Heart right ventricle (tissue), 16 donors: Measurements from ENCODE around the gene PLB1. TPM values are rescaled to one million over a fixed set of nuclear protein-coding genes. Genes with fewer than 3 reads are reported as not detected.

Source experiments
- ATAC-seq, 8 donors: fragments of 200-7000 bp; cut with Tn5 transposase; one replicate each; pipeline ENCODE4 v1.9.1; 2020; ENCODE audit warnings: mild to moderate bottlenecking in 8 of 8, moderate library complexity in 8 of 8, moderate number of reproducible peaks in 1 of 8
- DNase-seq, 2 donors: peaks; one replicate each; pipeline ENCODE4 v3.0.0-alpha.2; 2020
- H3K27ac ChIP-seq, 10 donors: fragments of 200-600 bp; sonication (generic) in 2 of 10; one replicate each; pipeline versions ENCODE4 v1.5.0 to v1.8.0; 2020 to 2022; ENCODE audit warnings: mild to moderate bottlenecking in 3 of 10
- H3K27me3 ChIP-seq, 7 donors: fragments of 200-600 bp; one replicate each; pipeline ENCODE4 v1.8.0; 2021 to 2022; ENCODE audit warnings: mild to moderate bottlenecking in 2 of 7
- H3K36me3 ChIP-seq, 9 donors: fragments of 200-600 bp; sonication (generic) in 1 of 9; one replicate each; pipeline versions ENCODE4 v1.5.0 to v1.8.0; 2020 to 2022; ENCODE audit warnings: mild to moderate bottlenecking in 2 of 9
- H3K4me1 ChIP-seq, 9 donors: fragments of 200-600 bp; sonication (generic) in 1 of 9; one replicate each; pipeline versions ENCODE4 v1.5.0 to v1.8.0; 2020 to 2022; ENCODE audit warnings: mild to moderate bottlenecking in 4 of 9
- H3K4me3 ChIP-seq, 10 donors: fragments of 200-600 bp; sonication (generic) in 2 of 10; one replicate each; pipeline versions ENCODE4 v1.5.0 to v1.8.0; 2020 to 2022; ENCODE audit warnings: mild to moderate bottlenecking in 7 of 10, moderate library complexity in 2 of 10
- H3K9me3 ChIP-seq, 11 donors: fragments of 200-600 bp in 10 of 11; sonication (generic) in 2 of 11; one replicate each; pipeline versions ENCODE4 v1.5.0 to v1.8.0; 2013 to 2022; ENCODE audit warnings: mild to moderate bottlenecking in 2 of 11, control low read depth in 1 of 11, moderate library complexity in 1 of 11
- CTCF ChIP-seq, 9 donors: fragments of 200-600 bp; sonication (generic) in 2 of 9; IDR thresholded peaks; one replicate each; pipeline versions ENCODE4 v1.5.0 to v1.8.0; 2021 to 2022; ENCODE audit warnings: antibody characterized with exemption in 9 of 9, mild to moderate bottlenecking in 5 of 9, moderate library complexity in 1 of 9
- WGBS, 2 donors: extraction: QIAGEN DNeasy Blood & Tissue Kit; methylation state at CpG; one replicate each; pipeline ENCODE4 v1.1.7; 2013; ENCODE audit warnings: inconsistent platforms in 1 of 2; 5-methylcytosine and 5-hydroxymethylcytosine counted together
- intact Hi-C, 10 donors: fragments of 100-400 bp; cut with DNase I; formaldehyde crosslinking; loops; one replicate each; pipeline versions ENCODE4 v1.11.1 to v1.14.2; 2022
- polyA plus RNA-seq, 2 donors: library from polyadenylated mRNA; stranded (reverse); fragments of 200-250 nt; gene quantifications; one replicate each; pipeline ENCODE4 v1.2.3, GENCODE V29; 2013
- total RNA-seq, 10 donors: library from RNA; stranded (reverse); fragmentation: NEBNext Ultra II Directional in 3 of 10; extraction: Animal tissue kit (Norgen Biotek cat#: 25700) in 3 of 10; gene quantifications; one replicate each; pipeline versions ENCODE4 v1.2.1 to v1.2.4, GENCODE V29; 2021 to 2023
- donor health status: Arrhythmogenic right ventricular cardiomyopathy.
- donor health status: ischemic (EF 13 %, LVEDD 7.1; RV severe dilation, severe dysfunction).
- donor health status: healthy with polysubstance abuse.
- donor health status: DM: no; HTN: yes; CAD: no.
- donor health status: DM: no; HTN: no; CAD: no.
- donor health status: ischemic (EF 25% LVEDD 6.9; RV normal size, moderate dysfunction).
- donor health status: ischemic (EF 25% LVEDD 5.7; RV mildly dilated, moderate dysfunction).
- donor health status: healthy.
- donor health status: DM: yes; HTN: yes; CAD: no.
- donor health status: Ischemic cardiomyopathy.
- donor health status: ischemic (EF 35%, LVEDD 5.7; RV mildly dilated, moderate dysfunction).
- donor health status: nonischemic (EF 11% LVEDD 7.7; RV severe dilation, severe dysfunction).
- donor health status: DM: yes; HTN: yes; CAD: no.
- donor health status: PGD.
- donor health status: ischemic (EF 29% LVEDD 5.4; RV normal size, mild dysfunction).
- donor health status: nonischemic (EF 23%, LVEDD 6.1; RV moderate dilation, normal function).

PLB1 gene
- total and polyA plus RNA-seq, 12 donors = 0.34 to 6.1 (median 1.4) TPM

GRCh38 chr2:28583899-28584553 is 88.2 kb downstream of the PLB1 start:
- peak; percentile 89 to 96 (median 93) for ATAC-seq
- H3K27me3 ChIP-seq = no peaks in the 10 kb centered on the region
- TF ChIP-seq CTCF (IDR thresholded peaks at IDR 0.05) = no peak
- WGBS, 2 donors = 20 to 24% methylated on average over 10 of the region's 10 CpGs
- H3K4me3 ChIP-seq = no peak overlapping the region
- no peaks in the 10 kb centered on the region for H3K36me3 ChIP-seq
- intact Hi-C loops = no loop called here
- DNase-seq = peak; percentile 46 to 83
- peaks cover 0 to 47% (median 32%) of the 10 kb centered on the region in 9 donors for H3K4me1 ChIP-seq
- peak overlapping the region; percentile 59 to 87 (median 83) for H3K27ac ChIP-seq
- no peaks in the 10 kb centered on the region for H3K9me3 ChIP-seq

- ATAC-seq (no peak), DNase-seq (no peak)
- Histone ChIP-seq H3K27ac (no peak overlapping the region), H3K36me3 (no peaks in the 10 kb centered on the region), H3K9me3 (no peaks in the 10 kb centered on the region), H3K4me3 (no peak overlapping the region), H3K4me1 (peaks cover 0 to 47% (median 32%) of the 10 kb centered on the region in 9 donors), H3K27me3 (no peaks in the 10 kb centered on the region)
- 92 to 97% methylated on average over 7 of the region's 7 CpGs for WGBS, 2 donors
- intact Hi-C loops = loop anchor here in 1 of 10 donors (2.0 kb wide), 1 partner anchor 170 kb away; no protein-coding TSS in a partner anchor
- TF ChIP-seq CTCF (IDR thresholded peaks at IDR 0.05) = no peak
Measured at GRCh38 chr2:28586867-28587266, 91.0 kb downstream of the PLB1 start.

- no peaks in the 10 kb centered on the region for H3K9me3 ChIP-seq
- H3K27me3 ChIP-seq = no peaks in the 10 kb centered on the region
- TF ChIP-seq CTCF (IDR thresholded peaks at IDR 0.05) = no peak
- peak overlapping the region in 6 of 10 donors; percentile 22 to 67 (median 58) for H3K27ac ChIP-seq
- intact Hi-C loops = loop anchor here in 1 of 10 donors (2.0 kb wide), 1 partner anchor 169 kb away; no protein-coding TSS in a partner anchor
- no peak overlapping the region for H3K4me3 ChIP-seq
- peaks cover 0 to 45% (median 32%) of the 10 kb centered on the region in 9 donors for H3K4me1 ChIP-seq
- WGBS, 2 donors = 63 to 71% methylated on average over 15 of the region's 15 CpGs
- peak; percentile 16 to 70 (median 58) for ATAC-seq
- no peaks in the 10 kb centered on the region for H3K36me3 ChIP-seq
- no peak for DNase-seq
Measured at GRCh38 chr2:28587526-28588291, 91.8 kb downstream of the PLB1 start.

GRCh38 chr2:28588292-28588670 is 92.4 kb downstream of the PLB1 start:
- H3K27ac ChIP-seq = peak overlapping the region in 5 of 10 donors; percentile 38 to 67 (median 61)
- 44 to 63% methylated on average over 3 of the region's 3 CpGs for WGBS, 2 donors
- no peaks in the 10 kb centered on the region for H3K27me3 ChIP-seq
- peaks cover 0 to 40% (median 30%) of the 10 kb centered on the region in 9 donors for H3K4me1 ChIP-seq
- TF ChIP-seq CTCF (IDR thresholded peaks at IDR 0.05) = no peak
- H3K4me3 ChIP-seq = no peak overlapping the region
- DNase-seq (no peak), ATAC-seq (no peak)
- intact Hi-C loops = no loop called here
- no peaks in the 10 kb centered on the region for H3K9me3 ChIP-seq
- no peaks in the 10 kb centered on the region for H3K36me3 ChIP-seq
